ENCODE results near the gene DOCK10. TPM values are rescaled to one million over a fixed set of nuclear protein-coding genes. Genes with fewer than 3 reads are reported as not detected.

The DOCK10 gene
- total RNA-seq, 2 donors from 2014 or later = 0.93 to 2.0 TPM

GRCh38 chr2:224833986-224834385 lies 208.3 kb downstream of the DOCK10 start:
- TF ChIP-seq, protein P1, sequence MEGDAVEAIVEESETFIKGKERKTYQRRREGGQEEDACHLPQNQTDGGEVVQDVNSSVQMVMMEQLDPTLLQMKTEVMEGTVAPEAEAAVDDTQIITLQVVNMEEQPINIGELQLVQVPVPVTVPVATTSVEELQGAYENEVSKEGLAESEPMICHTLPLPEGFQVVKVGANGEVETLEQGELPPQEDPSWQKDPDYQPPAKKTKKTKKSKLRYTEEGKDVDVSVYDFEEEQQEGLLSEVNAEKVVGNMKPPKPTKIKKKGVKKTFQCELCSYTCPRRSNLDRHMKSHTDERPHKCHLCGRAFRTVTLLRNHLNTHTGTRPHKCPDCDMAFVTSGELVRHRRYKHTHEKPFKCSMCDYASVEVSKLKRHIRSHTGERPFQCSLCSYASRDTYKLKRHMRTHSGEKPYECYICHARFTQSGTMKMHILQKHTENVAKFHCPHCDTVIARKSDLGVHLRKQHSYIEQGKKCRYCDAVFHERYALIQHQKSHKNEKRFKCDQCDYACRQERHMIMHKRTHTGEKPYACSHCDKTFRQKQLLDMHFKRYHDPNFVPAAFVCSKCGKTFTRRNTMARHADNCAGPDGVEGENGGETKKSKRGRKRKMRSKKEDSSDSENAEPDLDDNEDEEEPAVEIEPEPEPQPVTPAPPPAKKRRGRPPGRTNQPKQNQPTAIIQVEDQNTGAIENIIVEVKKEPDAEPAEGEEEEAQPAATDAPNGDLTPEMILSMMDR (IDR thresholded peaks at IDR 0.05) = no peak
- H3K4me3 ChIP-seq = no peak overlapping the region

GRCh38 chr2:224832207-224832606 lies 210.1 kb downstream of the DOCK10 start:
- Histone ChIP-seq H3K27me3 (no peaks in the 10 kb centered on the region), H3K27ac (no peak overlapping the region), H3K4me1 (peaks cover 0 to 1% of the 10 kb centered on the region in 2 donors), H3K9me3 (no peaks in the 10 kb centered on the region), H3K36me3 (no peaks in the 10 kb centered on the region), H3K4me3 (no peak overlapping the region)
- TF ChIP-seq, protein P1 (IDR thresholded peaks at IDR 0.05) = no peak
- DNase-seq (ENCODE audit: low spot score) = no peak

More at GRCh38 chr2:224833986-224834385, 208.3 kb downstream of the DOCK10 start:
- Histone ChIP-seq H3K27me3 (no peaks in the 10 kb centered on the region), H3K4me1 (peaks cover 0 to 4% of the 10 kb centered on the region in 2 donors), H3K27ac (no peak overlapping the region), H3K9me3 (no peaks in the 10 kb centered on the region), H3K36me3 (no peaks in the 10 kb centered on the region)
- no peak for DNase-seq (ENCODE audit: low spot score)

GRCh38 chr2:224831530-224831929 lies 210.7 kb downstream of the DOCK10 start:
- H3K27ac ChIP-seq = no peak overlapping the region
- H3K4me3 ChIP-seq = no peak overlapping the region
- TF ChIP-seq, protein P1 (IDR thresholded peaks at IDR 0.05) = no peak
- DNase-seq (ENCODE audit: low spot score) = no peak
- H3K4me1 ChIP-seq = no peaks in the 10 kb centered on the region
- no peaks in the 10 kb centered on the region for H3K36me3 ChIP-seq
- H3K9me3 ChIP-seq = no peaks in the 10 kb centered on the region
- no peaks in the 10 kb centered on the region for H3K27me3 ChIP-seq

- Histone ChIP-seq H3K27me3 (no peaks in the 10 kb centered on the region), H3K4me3 (no peak overlapping the region), H3K27ac (no peak overlapping the region), H3K9me3 (no peaks in the 10 kb centered on the region), H3K4me1 (no peaks in the 10 kb centered on the region), H3K36me3 (no peaks in the 10 kb centered on the region)
- TF ChIP-seq, protein P1 (IDR thresholded peaks at IDR 0.05) = no peak
- DNase-seq (ENCODE audit: low spot score) = no peak
These were observed 221.8 kb downstream of the DOCK10 start for GRCh38 chr2:224820283-224820991.

- H3K4me1 ChIP-seq = no peaks in the 10 kb centered on the region
- no peak overlapping the region for H3K4me3 ChIP-seq
- H3K9me3 ChIP-seq = no peaks in the 10 kb centered on the region
- TF ChIP-seq, protein P1 (IDR thresholded peaks at IDR 0.05) = no peak
- no peak for DNase-seq (ENCODE audit: low spot score)
- H3K27ac ChIP-seq = no peak overlapping the region
- H3K36me3 ChIP-seq = no peaks in the 10 kb centered on the region
- no peaks in the 10 kb centered on the region for H3K27me3 ChIP-seq
These were observed 223.2 kb downstream of the DOCK10 start for GRCh38 chr2:224819075-224819474.

GRCh38 chr2:224817676-224818075 lies 224.6 kb downstream of the DOCK10 start:
- Histone ChIP-seq H3K36me3 (no peaks in the 10 kb centered on the region), H3K4me3 (no peak overlapping the region), H3K27ac (no peak overlapping the region), H3K4me1 (no peaks in the 10 kb centered on the region), H3K9me3 (no peaks in the 10 kb centered on the region), H3K27me3 (no peaks in the 10 kb centered on the region)
- no peak for DNase-seq (ENCODE audit: low spot score)
- TF ChIP-seq, protein P1 (IDR thresholded peaks at IDR 0.05) = no peak
